Measurements from ENCODE around the gene LGALS7.

Gene LGALS7

DNA sequence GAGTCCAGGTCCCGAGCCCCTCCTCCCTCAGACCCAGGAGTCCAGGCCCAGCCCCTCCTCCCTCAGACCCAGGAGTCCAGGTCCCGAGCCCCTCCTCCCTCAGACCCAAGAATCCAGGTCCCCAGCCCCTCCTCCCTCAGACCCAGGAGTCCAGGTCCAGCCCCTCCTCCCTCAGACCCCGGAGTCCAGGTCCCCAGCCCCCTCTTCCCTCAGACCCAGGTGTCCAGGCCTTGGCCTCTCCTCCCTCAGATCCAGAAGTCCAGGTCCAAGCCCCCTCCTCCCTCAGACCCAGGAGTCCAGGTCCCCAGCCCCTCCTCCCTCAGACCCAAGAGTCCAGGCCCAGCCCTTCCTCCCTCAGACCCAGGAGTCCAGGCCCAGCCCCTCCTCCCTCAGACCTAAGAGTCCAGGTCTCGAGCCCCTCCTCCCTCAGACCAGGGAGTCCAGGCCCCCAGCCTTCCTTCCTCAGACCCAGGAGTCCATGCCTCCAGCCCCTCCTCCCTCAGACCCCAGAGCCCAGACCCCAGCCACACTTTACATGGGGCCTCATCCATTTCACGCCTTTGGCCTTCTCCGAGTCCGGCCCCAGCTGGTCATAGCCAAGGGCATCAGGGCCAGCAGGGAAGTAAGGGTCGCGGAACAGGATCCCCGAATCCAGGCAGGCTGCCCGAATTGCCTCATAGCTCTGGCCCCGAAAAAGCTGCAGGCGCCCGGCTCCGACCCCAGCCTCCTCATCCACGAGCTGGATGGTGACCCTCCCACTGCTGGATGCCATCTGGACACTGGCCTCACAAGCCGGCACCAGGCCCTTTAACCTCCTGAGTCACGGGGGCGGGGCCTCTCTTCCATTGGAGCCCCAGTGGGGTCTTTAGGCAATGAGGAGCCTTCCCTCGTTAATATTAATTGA lies 29.7 kb downstream of the LGALS7 start:
- H3K27ac Mint-ChIP-seq: no peak overlapping the region
- no peak for DNase-seq (ENCODE audit: low spot score)
- H3K36me3 Mint-ChIP-seq (ENCODE audit: low read depth): no peaks in the 10 kb centered on the region
- H3K9me3 Mint-ChIP-seq: no peaks in the 10 kb centered on the region
- H3K27me3 Mint-ChIP-seq (ENCODE audit: low read depth): no peaks in the 10 kb centered on the region
- peaks cover 11% of the 10 kb centered on the region for H3K4me1 Mint-ChIP-seq (ENCODE audit: low read depth)
- H3K4me3 Mint-ChIP-seq: no peak overlapping the region

DNA sequence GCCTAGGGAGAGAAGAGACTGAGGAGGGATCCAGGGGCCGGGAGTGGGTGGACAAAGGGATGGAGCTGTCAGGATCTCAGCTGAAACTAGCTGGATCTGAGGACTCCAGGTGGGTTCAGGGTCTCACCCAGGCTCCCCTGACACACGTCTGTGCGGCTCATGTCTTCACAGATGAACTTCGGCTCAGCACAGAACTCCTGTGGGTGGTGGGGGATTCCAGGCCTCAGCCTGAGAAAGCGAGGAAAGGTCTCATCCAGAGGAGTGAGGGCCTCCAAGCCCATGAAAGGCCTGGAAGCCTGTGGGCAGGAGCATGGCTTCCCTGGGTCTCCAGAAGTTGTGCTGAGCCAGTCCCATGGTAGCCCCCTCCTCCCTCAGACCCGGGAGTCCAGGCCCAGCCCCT lies 30.4 kb downstream of the LGALS7 start:
- Mint-ChIP-seq H3K9me3 (no peaks in the 10 kb centered on the region), H3K27me3 (ENCODE audit: low read depth) (peaks cover 2% of the 10 kb centered on the region), H3K36me3 (ENCODE audit: low read depth) (no peaks in the 10 kb centered on the region), H3K4me3 (no peak overlapping the region), H3K4me1 (ENCODE audit: low read depth) (peaks cover 11% of the 10 kb centered on the region), H3K27ac (no peak overlapping the region)
- no peak for DNase-seq (ENCODE audit: low spot score)

DNA sequence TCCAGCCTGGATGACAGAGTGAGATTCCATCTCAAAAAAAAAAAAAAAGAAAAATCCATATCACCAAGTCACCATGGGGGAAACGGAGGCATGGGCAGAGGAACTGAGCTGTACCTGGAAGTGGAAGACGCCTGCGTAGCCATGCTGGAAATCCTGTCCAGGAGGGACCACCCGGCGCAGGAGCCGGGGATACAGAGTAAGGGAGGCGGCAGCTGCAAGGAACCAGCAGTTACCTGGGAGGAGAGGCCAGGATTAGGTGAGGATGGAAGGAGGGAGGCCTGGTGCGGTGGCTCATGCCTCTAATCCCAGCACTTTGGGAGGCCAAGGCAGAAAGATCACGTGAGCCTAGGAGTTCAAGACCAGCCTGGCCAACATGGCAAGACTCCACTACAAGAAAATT lies 31.0 kb downstream of the LGALS7 start:
- Mint-ChIP-seq H3K9me3 (no peaks in the 10 kb centered on the region), H3K27me3 (ENCODE audit: low read depth) (peaks cover 5% of the 10 kb centered on the region), H3K27ac (no peak overlapping the region), H3K4me1 (ENCODE audit: low read depth) (peaks cover 14% of the 10 kb centered on the region), H3K4me3 (no peak overlapping the region), H3K36me3 (ENCODE audit: low read depth) (no peaks in the 10 kb centered on the region)
- no peak for DNase-seq (ENCODE audit: low spot score)

DNA sequence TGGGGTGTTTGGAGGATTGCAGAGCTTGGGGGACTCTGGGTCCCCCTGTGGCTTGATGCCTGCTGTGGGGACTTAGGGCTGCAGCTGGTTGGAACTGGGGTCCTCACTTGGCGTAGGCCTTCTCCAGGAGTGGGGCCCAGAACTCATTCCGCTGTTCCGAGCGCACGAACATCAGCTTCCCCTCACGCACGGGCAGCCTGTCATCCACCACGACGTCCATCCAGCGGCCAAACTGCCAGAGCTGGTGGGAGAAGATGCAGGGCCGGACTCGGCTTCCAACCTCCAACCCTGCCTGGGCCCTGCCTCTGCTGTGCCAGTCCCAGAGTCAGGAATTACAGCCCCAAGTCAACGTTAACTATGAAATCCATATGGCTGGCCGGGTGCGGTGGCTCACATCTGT lies 31.6 kb downstream of the LGALS7 start:
- Mint-ChIP-seq H3K9me3 (no peaks in the 10 kb centered on the region), H3K36me3 (ENCODE audit: low read depth) (no peaks in the 10 kb centered on the region), H3K27ac (no peak overlapping the region), H3K4me3 (no peak overlapping the region), H3K4me1 (ENCODE audit: low read depth) (peaks cover 14% of the 10 kb centered on the region), H3K27me3 (ENCODE audit: low read depth) (peaks cover 5% of the 10 kb centered on the region)
- no peak for DNase-seq (ENCODE audit: low spot score)

DNA sequence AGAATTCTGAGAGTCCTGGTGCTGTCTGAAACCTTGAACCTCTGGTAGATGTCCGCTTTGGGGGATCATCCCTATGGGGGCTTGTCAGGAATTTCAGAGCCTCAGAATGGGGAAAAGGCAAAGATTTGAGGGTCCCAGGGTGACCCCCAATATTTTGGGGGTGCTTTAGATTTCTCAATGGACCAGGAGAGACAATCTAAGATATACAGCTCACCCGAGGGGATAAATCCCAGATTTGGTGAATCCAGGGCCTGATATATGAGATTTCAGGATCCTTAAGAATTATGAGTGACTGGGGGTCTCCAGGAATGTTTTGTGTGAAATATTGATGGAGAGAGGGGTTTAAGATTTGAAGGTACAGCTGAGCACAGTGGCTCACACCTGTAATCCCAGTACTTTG lies 32.4 kb downstream of the LGALS7 start:
- Mint-ChIP-seq H3K4me3 (no peak overlapping the region), H3K27ac (no peak overlapping the region), H3K4me1 (ENCODE audit: low read depth) (peaks cover 17% of the 10 kb centered on the region), H3K36me3 (ENCODE audit: low read depth) (no peaks in the 10 kb centered on the region), H3K9me3 (no peaks in the 10 kb centered on the region), H3K27me3 (ENCODE audit: low read depth) (peaks cover 5% of the 10 kb centered on the region)
- DNase-seq (ENCODE audit: low spot score): no peak

DNA sequence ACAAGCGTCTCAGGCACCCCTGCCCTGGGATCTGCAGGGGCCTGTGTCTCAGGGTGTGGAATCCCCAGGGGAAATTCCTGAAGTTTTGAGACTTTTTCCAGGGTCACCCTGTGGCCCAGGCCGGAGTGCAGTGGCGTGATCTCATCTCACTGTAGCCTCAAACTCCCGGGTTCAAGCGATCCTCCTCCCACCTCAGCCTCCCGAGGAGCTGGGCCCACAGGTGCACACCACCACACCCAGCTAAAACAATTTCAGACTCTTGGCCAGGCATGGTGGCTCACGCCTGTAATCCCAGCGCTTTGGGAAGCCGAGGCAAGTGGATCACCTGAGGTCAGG lies 33.1 kb downstream of the LGALS7 start:
- no peaks in the 10 kb centered on the region for H3K36me3 Mint-ChIP-seq (ENCODE audit: low read depth)
- H3K9me3 Mint-ChIP-seq: no peaks in the 10 kb centered on the region
- H3K27me3 Mint-ChIP-seq (ENCODE audit: low read depth): peaks cover 5% of the 10 kb centered on the region
- no peak overlapping the region for H3K4me3 Mint-ChIP-seq
- DNase-seq (ENCODE audit: low spot score): no peak
- H3K4me1 Mint-ChIP-seq (ENCODE audit: low read depth): peaks cover 16% of the 10 kb centered on the region
- no peak overlapping the region for H3K27ac Mint-ChIP-seq

DNA sequence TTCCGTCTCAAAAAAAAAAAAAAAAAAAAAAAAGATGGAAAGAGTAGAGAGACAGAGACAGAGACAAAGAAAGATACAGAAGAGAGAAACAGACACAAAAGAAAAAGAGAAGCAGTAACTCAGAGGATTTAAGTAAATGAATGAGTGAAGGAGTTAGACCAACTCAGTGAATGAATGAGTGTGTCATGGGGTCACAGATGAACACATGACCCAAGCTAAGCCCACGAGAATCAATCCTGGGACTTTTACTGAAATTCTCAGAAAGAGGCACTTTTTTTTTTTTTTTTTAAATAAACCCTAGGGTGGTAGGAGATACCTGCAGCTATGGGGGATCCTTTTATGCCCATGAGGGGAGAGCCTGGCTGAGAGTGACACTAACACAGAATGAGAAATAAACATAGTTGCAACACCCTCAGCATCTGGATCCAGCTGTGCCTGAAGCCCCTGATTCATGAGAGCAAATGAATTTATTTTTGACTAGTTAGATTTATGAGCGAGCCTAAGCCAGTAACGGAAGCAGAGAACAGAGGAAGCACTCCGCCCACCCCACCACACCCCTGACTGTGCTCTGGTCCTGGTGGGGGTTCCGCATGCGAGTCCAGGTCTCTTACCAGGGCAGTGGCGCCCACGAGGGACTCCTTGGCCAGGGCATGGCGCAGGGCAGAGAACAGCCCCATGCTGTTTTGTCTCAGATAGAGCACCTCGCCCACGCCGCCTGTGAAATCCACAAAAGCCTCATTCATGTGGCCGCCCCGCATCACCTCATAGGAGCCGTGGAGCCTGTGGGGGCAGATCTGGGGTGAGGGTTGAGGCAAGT lies 33.7 kb downstream of the LGALS7 start:
- DNase-seq (ENCODE audit: low spot score): no peak
- no peaks in the 10 kb centered on the region for H3K9me3 Mint-ChIP-seq
- peaks cover 20% of the 10 kb centered on the region for H3K4me1 Mint-ChIP-seq (ENCODE audit: low read depth)
- peaks cover 5% of the 10 kb centered on the region for H3K27me3 Mint-ChIP-seq (ENCODE audit: low read depth)
- H3K27ac Mint-ChIP-seq: no peak overlapping the region
- no peaks in the 10 kb centered on the region for H3K36me3 Mint-ChIP-seq (ENCODE audit: low read depth)
- H3K4me3 Mint-ChIP-seq: no peak overlapping the region

DNA sequence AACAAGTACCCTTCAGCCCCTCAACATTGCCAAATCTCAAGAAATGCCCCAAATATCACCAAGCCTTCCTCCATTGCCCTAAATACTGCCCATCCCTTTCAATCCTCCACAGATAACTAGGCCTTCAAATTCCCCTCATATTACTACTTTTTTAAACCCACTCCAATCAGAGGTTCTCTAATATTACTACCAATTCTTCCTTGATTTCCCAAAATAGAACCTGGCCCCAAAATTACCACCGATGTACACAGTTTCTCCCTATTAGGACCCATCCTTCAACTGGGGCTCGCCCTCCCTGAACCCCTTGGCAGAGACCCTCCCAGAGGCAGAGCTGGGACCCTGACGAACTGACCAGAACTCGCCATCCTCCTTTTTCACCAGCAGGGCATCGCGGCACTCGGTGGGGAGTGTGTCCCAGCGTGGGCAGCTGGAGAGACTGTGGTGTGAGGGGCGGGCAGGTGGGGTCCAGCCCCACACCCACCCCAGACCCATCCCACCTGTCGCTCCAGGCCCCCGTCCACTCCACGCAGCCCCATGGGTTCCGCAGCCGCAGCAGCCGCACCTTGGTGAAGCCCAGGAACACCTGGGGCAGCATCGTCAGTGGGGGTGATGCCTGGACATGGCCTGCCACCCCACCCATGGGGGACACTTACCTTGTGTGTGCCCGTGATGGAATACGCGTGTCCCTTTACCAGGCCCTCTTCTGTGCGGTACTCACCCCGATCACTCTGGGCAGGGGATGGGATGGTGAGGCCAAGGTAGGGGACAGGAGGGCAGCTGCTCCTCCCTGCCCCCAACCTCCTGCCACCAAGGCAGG lies 35.2 kb downstream of the LGALS7 start:
- peaks cover 5% of the 10 kb centered on the region for H3K27me3 Mint-ChIP-seq (ENCODE audit: low read depth)
- H3K4me3 Mint-ChIP-seq: peak overlapping the region; percentile 49
- H3K36me3 Mint-ChIP-seq (ENCODE audit: low read depth): peaks cover 3% of the 10 kb centered on the region
- H3K9me3 Mint-ChIP-seq: no peaks in the 10 kb centered on the region
- peaks cover 33% of the 10 kb centered on the region for H3K4me1 Mint-ChIP-seq (ENCODE audit: low read depth)
- peak overlapping the region; percentile 45 for H3K27ac Mint-ChIP-seq
- DNase-seq (ENCODE audit: low spot score): no peak

DNA sequence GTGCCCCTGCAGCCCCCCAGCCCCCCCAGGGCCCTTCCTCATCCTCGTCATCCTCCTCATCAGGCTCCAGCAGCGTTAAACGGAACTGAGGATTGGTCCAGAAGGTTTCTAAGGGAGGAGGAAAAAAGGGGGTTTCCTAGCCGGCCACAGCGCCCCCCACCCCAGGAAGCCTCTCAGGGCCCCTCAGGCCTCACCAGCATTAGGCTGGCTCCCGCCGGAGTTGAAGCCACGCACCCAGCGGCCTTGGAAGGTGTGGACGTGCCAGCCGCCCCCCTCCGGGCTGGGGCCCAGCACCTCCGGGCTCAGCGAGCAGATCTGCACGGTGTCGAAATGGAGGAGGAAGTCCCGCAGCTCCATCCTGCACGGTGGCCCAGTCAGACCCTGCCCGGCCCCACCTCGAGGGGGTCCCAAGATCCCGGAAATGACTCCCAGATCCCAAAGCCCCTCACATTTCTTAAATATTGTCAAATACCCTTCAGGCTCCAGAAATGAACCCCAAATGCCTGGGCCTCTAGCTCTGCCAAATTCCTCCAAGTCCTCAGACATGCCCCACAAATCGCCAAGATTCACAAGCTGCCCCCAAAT lies 35.9 kb downstream of the LGALS7 start:
- H3K36me3 Mint-ChIP-seq (ENCODE audit: low read depth): peaks cover 8% of the 10 kb centered on the region
- no peaks in the 10 kb centered on the region for H3K9me3 Mint-ChIP-seq
- peak overlapping the region; percentile 45 for H3K27ac Mint-ChIP-seq
- H3K27me3 Mint-ChIP-seq (ENCODE audit: low read depth): peaks cover 5% of the 10 kb centered on the region
- no peak for DNase-seq (ENCODE audit: low spot score)
- peaks cover 34% of the 10 kb centered on the region for H3K4me1 Mint-ChIP-seq (ENCODE audit: low read depth)
- peak overlapping the region; percentile 49 for H3K4me3 Mint-ChIP-seq

DNA sequence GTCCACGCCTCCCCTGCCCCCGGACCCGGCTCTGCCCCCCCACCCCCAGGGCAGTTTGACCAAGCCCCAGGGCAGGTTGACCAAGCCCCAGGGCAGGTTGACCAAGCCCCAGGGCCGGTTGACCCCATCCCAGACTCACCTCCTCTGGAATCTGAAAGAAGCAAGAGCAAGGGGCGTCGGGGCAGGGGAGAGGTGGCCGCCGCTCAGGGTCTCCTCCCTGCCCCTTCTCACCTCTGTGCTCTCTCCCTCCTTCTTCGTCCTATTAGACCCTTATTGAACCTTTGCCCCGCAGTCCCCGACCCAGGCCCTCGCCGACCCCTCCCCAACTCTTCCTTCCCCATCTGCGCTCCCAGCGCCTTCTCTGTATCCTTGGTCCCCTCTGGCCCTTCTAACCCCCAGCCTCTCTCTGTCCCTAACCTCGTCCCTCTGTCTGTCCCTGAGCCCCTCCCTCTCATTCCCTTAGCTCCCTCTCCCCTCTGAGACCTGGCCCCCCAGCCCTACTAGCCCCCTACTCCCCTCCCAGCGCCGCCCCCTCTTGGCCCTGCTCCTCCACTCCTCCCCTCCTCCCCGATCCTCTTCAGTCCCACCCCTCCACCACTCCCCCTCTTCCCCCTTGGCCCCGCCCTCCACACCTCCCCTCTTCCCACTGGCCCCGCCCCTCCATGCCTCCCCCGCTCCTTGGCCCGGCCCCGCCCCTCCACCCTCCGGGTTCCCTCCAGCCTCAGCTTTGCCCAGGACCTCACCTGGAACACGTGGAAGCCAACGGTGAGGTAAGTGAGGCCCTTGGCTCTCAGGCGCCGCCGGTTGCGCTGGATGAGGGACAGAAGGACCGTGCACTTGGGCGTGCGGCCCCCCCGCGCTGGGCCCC lies 36.7 kb downstream of the LGALS7 start:
- H3K4me3 Mint-ChIP-seq: peak overlapping the region; percentile 68
- peaks cover 34% of the 10 kb centered on the region for H3K4me1 Mint-ChIP-seq (ENCODE audit: low read depth)
- no peak for DNase-seq (ENCODE audit: low spot score)
- H3K27ac Mint-ChIP-seq: peak overlapping the region; percentile 52
- H3K9me3 Mint-ChIP-seq: no peaks in the 10 kb centered on the region
- peaks cover 15% of the 10 kb centered on the region for H3K36me3 Mint-ChIP-seq (ENCODE audit: low read depth)
- peaks cover 5% of the 10 kb centered on the region for H3K27me3 Mint-ChIP-seq (ENCODE audit: low read depth)

DNA sequence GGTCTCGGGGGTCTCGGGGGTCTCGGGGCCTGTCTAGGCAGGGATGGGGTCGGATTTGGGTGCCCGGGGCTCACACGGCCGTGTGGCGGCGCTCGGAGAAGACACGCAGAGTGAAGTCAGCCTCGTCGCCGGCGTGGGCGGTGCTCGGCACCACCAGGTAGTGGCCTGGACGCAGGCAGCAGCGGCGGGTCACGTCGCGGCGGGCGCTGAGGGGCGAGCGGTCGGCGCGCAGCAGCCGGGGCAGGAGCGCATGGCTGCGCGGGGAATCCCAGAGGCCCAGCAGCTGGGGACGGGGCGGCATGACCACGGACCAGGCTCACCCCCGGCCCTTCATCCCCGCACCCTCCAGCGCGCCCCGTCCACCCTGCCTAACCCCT lies 37.3 kb downstream of the LGALS7 start:
- Mint-ChIP-seq H3K9me3 (no peaks in the 10 kb centered on the region), H3K27ac (peak overlapping the region; percentile 73), H3K36me3 (ENCODE audit: low read depth) (peaks cover 16% of the 10 kb centered on the region), H3K27me3 (ENCODE audit: low read depth) (peaks cover 5% of the 10 kb centered on the region), H3K4me1 (ENCODE audit: low read depth) (peaks cover 34% of the 10 kb centered on the region), H3K4me3 (peak overlapping the region; percentile 49)
- peak; percentile 62 for DNase-seq (ENCODE audit: low spot score)

DNA sequence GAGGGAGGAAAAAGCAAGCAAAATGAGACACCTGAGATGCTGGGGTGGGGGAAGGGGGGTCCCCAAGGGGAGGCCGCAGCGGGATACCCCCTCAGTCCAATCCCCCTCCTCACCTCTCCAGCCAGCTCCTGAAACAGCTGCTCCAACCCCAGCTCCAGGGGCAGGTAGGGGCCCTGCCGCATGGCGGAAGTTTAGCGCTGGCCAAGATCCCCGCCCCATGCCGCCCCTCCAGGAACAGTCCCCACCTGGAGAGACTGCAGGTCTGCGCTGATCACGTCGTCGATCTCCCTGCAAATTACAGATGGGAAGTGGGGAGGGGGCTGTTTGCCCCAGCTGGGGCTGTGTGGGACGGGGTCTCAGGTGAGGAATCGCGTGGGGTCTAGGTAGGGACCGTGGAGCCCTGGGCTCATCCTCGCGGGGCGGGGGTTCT lies 38.0 kb downstream of the LGALS7 start:
- Mint-ChIP-seq H3K27ac (peak overlapping the region; percentile 86), H3K9me3 (no peaks in the 10 kb centered on the region), H3K36me3 (ENCODE audit: low read depth) (peaks cover 20% of the 10 kb centered on the region), H3K4me1 (ENCODE audit: low read depth) (peaks cover 34% of the 10 kb centered on the region), H3K4me3 (peak overlapping the region; percentile 77), H3K27me3 (ENCODE audit: low read depth) (peaks cover 5% of the 10 kb centered on the region)
- no peak for DNase-seq (ENCODE audit: low spot score)
